ENCODE results near the gene USP30. TPM values are rescaled to one million over a fixed set of nuclear protein-coding genes. Genes with fewer than 3 reads are reported as not detected.
A peak's percentile ranks its signal among the peaks of the same experiment; 100 is the strongest.
"Not testable (repeated sequence)": the region's sequence is repeated elsewhere in the genome, so short reads cannot be mapped to it uniquely, and the experiment has no call there.

USP30 gene
- total and polyA plus RNA-seq, 11 donors, result 7.1 to 29.9 (median 16.4) TPM

- no peaks in the 10 kb centered on the region for H3K27me3 ChIP-seq
- ATAC-seq, result peak in 1 of 4 donors; percentile 13
These were observed 1.2 kb downstream of the USP30 start for GRCh38 chr12:109053382-109054123.

DNA sequence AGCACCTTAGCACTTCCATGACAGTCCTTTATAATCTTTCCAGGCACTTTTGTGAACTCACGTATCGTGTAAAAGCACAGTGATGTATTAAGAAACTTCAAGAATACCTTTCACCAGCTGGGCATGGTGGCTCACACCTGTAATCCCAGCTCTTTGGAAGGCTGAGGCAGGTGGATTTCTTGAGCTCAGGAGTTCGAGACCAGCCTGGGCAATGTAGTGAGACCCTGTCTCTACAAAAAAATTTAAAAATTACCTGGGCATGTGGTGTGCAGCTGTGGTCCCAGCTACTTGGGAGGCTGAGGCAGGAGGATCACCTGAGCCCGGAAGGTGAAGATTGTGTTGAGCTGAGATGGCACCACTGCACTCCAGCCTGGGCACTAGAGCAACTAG is 1.7 kb downstream of the USP30 start:
- H3K4me1 ChIP-seq, result peaks cover 0 to 25% (median 17%) of the 10 kb centered on the region in 12 donors
- intact Hi-C loops (cut with DNase I), result loop anchor here in 1 of 10 donors (5.0 kb wide), 1 partner anchor 102 kb away; no protein-coding TSS in a partner anchor
- DNase-seq, H3K27me3 ChIP-seq, H3K9me3 ChIP-seq, ATAC-seq: not testable (repeated sequence)
- peak overlapping the region in 6 of 12 donors; percentile 73 to 93 (median 90) for H3K27ac ChIP-seq
- peaks cover 0 to 34% (median 19%) of the 10 kb centered on the region in 9 donors for H3K36me3 ChIP-seq
- peak overlapping the region in 6 of 12 donors; percentile 77 to 97 (median 94) for H3K4me3 ChIP-seq
- WGBS, 4 donors, result 79 to 92% (median 83%) methylated on average over 4 of the region's 4 CpGs

More at GRCh38 chr12:109053382-109054123, 1.2 kb downstream of the USP30 start:
- DNase-seq, result no peak
- 11 to 16% (median 15%) methylated on average over 9 of the region's 9 CpGs for WGBS, 4 donors
- peaks cover 0 to 25% (median 17%) of the 10 kb centered on the region in 12 donors for H3K4me1 ChIP-seq
- H3K4me3 ChIP-seq, result peak overlapping the region; percentile 60 to 97 (median 92)
- intact Hi-C loops (cut with DNase I), result loop anchor here in 1 of 10 donors (5.0 kb wide), 1 partner anchor 101 kb away; no protein-coding TSS in a partner anchor
- no peaks in the 10 kb centered on the region for H3K9me3 ChIP-seq
- H3K36me3 ChIP-seq, result peaks cover 0 to 28% (median 13%) of the 10 kb centered on the region in 9 donors
- TF ChIP-seq POLR2A (IDR thresholded peaks at IDR 0.05) (no peak), CTCF (IDR thresholded peaks at IDR 0.05) (no peak)
- H3K27ac ChIP-seq, result peak overlapping the region in 11 of 12 donors; percentile 73 to 93 (median 90)

DNA sequence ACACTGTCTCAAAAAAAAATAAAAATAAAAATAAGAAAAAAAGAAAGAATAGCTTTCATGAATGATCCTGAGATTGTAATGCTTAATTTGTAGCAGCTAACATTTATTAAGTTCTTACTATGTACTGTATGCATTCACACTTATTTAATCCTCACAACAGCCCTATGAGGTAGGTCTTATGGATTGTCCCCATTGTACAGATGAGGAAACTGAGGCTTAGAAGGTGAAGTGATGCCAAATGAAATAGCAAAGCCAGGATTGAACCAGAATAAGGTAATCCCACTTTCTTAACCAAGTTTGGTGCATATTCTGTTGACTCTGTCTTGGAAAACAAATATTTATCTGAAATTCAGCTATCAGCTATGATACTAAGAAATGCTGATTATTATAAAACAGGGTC is 2.1 kb downstream of the USP30 start:
- H3K27me3 ChIP-seq, result no peaks in the 10 kb centered on the region

GRCh38 chr12:109056891-109057290 is 4.5 kb downstream of the USP30 start:
- peaks cover 0 to 22% (median 14%) of the 10 kb centered on the region in 12 donors for H3K4me1 ChIP-seq
- TF ChIP-seq CTCF (IDR thresholded peaks at IDR 0.05) (no peak), POLR2A (IDR thresholded peaks at IDR 0.05) (no peak)
- no peak overlapping the region for H3K4me3 ChIP-seq
- peaks cover 0 to 61% (median 39%) of the 10 kb centered on the region in 9 donors for H3K36me3 ChIP-seq
- H3K27me3 ChIP-seq, result no peaks in the 10 kb centered on the region
- intact Hi-C loops (cut with DNase I), result no loop called here
- no peak for ATAC-seq
- WGBS, 4 donors, result 84 to 93% (median 90%) methylated on average over 3 of the region's 3 CpGs
- DNase-seq, result no peak
- H3K27ac ChIP-seq, result no peak overlapping the region
- no peaks in the 10 kb centered on the region for H3K9me3 ChIP-seq

More for the DNA sequence above, 2.1 kb downstream of the USP30 start:
- intact Hi-C loops (cut with DNase I), result loop anchor here in 1 of 10 donors (5.0 kb wide), 1 partner anchor 102 kb away; no protein-coding TSS in a partner anchor
- Histone ChIP-seq H3K9me3 (no peaks in the 10 kb centered on the region), H3K27ac (peak overlapping the region in 1 of 12 donors; percentile 93), H3K4me1 (peaks cover 0 to 25% (median 17%) of the 10 kb centered on the region in 12 donors), H3K4me3 (no peak overlapping the region), H3K36me3 (peaks cover 0 to 38% (median 23%) of the 10 kb centered on the region in 9 donors)
- DNase-seq, result no peak
- ATAC-seq, result no peak
- TF ChIP-seq CTCF (IDR thresholded peaks at IDR 0.05), result no peak
- no peak for TF ChIP-seq POLR2A (IDR thresholded peaks at IDR 0.05)
